PFSK-1 (cell line): Measurements from ENCODE around the gene DYNLT4.

Experiments used
- FOXP2 ChIP-seq: optimal IDR thresholded peaks from 2 replicates; pipeline ENCODE3; 2011; ENCODE audit warnings: borderline replicate concordance, control low read depth, inconsistent platforms; ENCODE audit not compliant: insufficient read depth; ENCODE audit errors: extremely low read length, extremely low read depth
- POLR2AphosphoS5 ChIP-seq: IDR thresholded peaks from 2 replicates; pipeline ENCODE4 v1.6.1; 2012; ENCODE audit warnings: low read depth, mild to moderate bottlenecking, control low read depth, low read length, moderate library complexity
- REST ChIP-seq, 2 experiments: IDR thresholded peaks; 2 replicates each; pipeline versions ENCODE4 v1.6.1 to v1.8.0; 2011 to 2012; ENCODE audit warnings: low read depth in 2 of 2, low read length in 2 of 2, control low read depth in 1 of 2, inconsistent platforms in 1 of 2, mild to moderate bottlenecking in 1 of 2, moderate library complexity in 1 of 2; ENCODE audit not compliant: insufficient read depth in 1 of 2
- SIN3A ChIP-seq: IDR thresholded peaks from 2 replicates; pipeline ENCODE4 v1.6.1; 2012; ENCODE audit warnings: mild to moderate bottlenecking, low read length, moderate library complexity, borderline replicate concordance; ENCODE audit not compliant: insufficient read depth
- TAF1 ChIP-seq: IDR thresholded peaks from 2 replicates; pipeline ENCODE4 v1.6.1; 2012; ENCODE audit warnings: low read length, control low read depth, borderline replicate concordance; ENCODE audit not compliant: insufficient read depth

The DYNLT4 gene

GRCh38 chr1:44826375-44827196 is 19.4 kb upstream of the DYNLT4 start:
- TF ChIP-seq SIN3A = no peak
- TF ChIP-seq TAF1 = no peak
- TF ChIP-seq POLR2AphosphoS5 = no peak
- TF ChIP-seq FOXP2 = no peak
- no peak for TF ChIP-seq REST (IDR thresholded peaks at IDR 0.05; ENCODE audit: insufficient read depth in 1 of 2, low read depth in 2 of 2, low read length in 2 of 2)

GRCh38 chr1:44822981-44823451 is 15.9 kb upstream of the DYNLT4 start:
- no peak for TF ChIP-seq TAF1
- TF ChIP-seq POLR2AphosphoS5 = no peak
- TF ChIP-seq SIN3A = no peak
- no peak for TF ChIP-seq REST (IDR thresholded peaks at IDR 0.05; ENCODE audit: insufficient read depth in 1 of 2, low read depth in 2 of 2, low read length in 2 of 2)

GRCh38 chr1:44822131-44822701 is 15.1 kb upstream of the DYNLT4 start:
- no peak for TF ChIP-seq TAF1
- no peak for TF ChIP-seq FOXP2
- TF ChIP-seq REST (IDR thresholded peaks at IDR 0.05; ENCODE audit: insufficient read depth in 1 of 2, low read depth in 2 of 2, low read length in 2 of 2) = no peak
- no peak for TF ChIP-seq SIN3A
- TF ChIP-seq POLR2AphosphoS5 = no peak

- TF ChIP-seq SIN3A = no peak
- no peak for TF ChIP-seq TAF1
- TF ChIP-seq FOXP2 = no peak
These were observed 14.1 kb upstream of the DYNLT4 start for GRCh38 chr1:44821240-44821715.

- TF ChIP-seq SIN3A (no peak), TAF1 (no peak), POLR2AphosphoS5 (no peak), FOXP2 (no peak), REST (IDR thresholded peaks at IDR 0.05; ENCODE audit: insufficient read depth in 1 of 2, low read depth in 2 of 2, low read length in 2 of 2) (no peak)
These were observed 13.4 kb upstream of the DYNLT4 start for GRCh38 chr1:44820328-44821239.
